Mesothelial cell of epicardium (in vitro differentiated cells): ENCODE measurements around the gene SLC22A23. TPM values are rescaled to one million over a fixed set of nuclear protein-coding genes. Genes with fewer than 3 reads are reported as not detected.

Experiments
- DNase-seq, 2 experiments: peaks; one replicate each; pipeline ENCODE4 v3.0.0; 2021; ENCODE audit warnings: low spot score in 2 of 2; ENCODE audit not compliant: unreplicated experiment in 2 of 2
- H3K27ac Mint-ChIP-seq: 2 replicates; pipeline ENCODE4 v1.8.0; 2021; ENCODE audit warnings: mixed read lengths
- H3K27me3 Mint-ChIP-seq: 2 replicates; pipeline ENCODE4 v1.8.0; 2021; ENCODE audit warnings: low read depth, mixed read lengths
- H3K36me3 Mint-ChIP-seq: 2 replicates; pipeline ENCODE4 v1.8.0; 2021; ENCODE audit warnings: mixed read lengths
- H3K4me1 Mint-ChIP-seq: 2 replicates; pipeline ENCODE4 v1.8.0; 2021; ENCODE audit warnings: mixed read lengths
- H3K4me3 Mint-ChIP-seq: 2 replicates; pipeline ENCODE4 v1.8.0; 2021; ENCODE audit warnings: mild to moderate bottlenecking, moderate library complexity, mixed read lengths
- H3K9me3 Mint-ChIP-seq: 2 replicates; pipeline ENCODE4 v1.8.0; 2021; ENCODE audit warnings: mixed read lengths
- CTCF ChIP-seq: fragments of 200-600 bp; sonication (generic); IDR thresholded peaks from one replicate; pipeline ENCODE4 v1.5.0; 2021; ENCODE audit warnings: antibody characterized with exemption; ENCODE audit not compliant: unreplicated experiment
- total RNA-seq: library from RNA; stranded (reverse); gene quantifications from 3 replicates; pipeline ENCODE4 v1.2.1, GENCODE V29; 2021

Gene SLC22A23
- total RNA-seq, 1 donor from 2014 or later: 25.0 TPM

- no peak for DNase-seq
- H3K9me3 Mint-ChIP-seq: peaks cover 9% of the 10 kb centered on the region
- peak overlapping the region; percentile 35 for H3K4me3 Mint-ChIP-seq
- TF ChIP-seq CTCF: no peak
- H3K36me3 Mint-ChIP-seq: peaks cover 12% of the 10 kb centered on the region
- H3K27ac Mint-ChIP-seq: peak overlapping the region; percentile 83
- peaks cover 37% of the 10 kb centered on the region for H3K4me1 Mint-ChIP-seq
- no peaks in the 10 kb centered on the region for H3K27me3 Mint-ChIP-seq
Measured at GRCh38 chr6:3432416-3432815, 24.4 kb downstream of the SLC22A23 start.

GRCh38 chr6:3431994-3432393 lies 24.9 kb downstream of the SLC22A23 start:
- no peaks in the 10 kb centered on the region for H3K27me3 Mint-ChIP-seq
- H3K4me1 Mint-ChIP-seq: peaks cover 41% of the 10 kb centered on the region
- H3K9me3 Mint-ChIP-seq: peaks cover 9% of the 10 kb centered on the region
- no peak for DNase-seq
- TF ChIP-seq CTCF: no peak
- H3K36me3 Mint-ChIP-seq: peaks cover 11% of the 10 kb centered on the region
- no peak overlapping the region for H3K4me3 Mint-ChIP-seq
- H3K27ac Mint-ChIP-seq: peak overlapping the region; percentile 83

- H3K4me3 Mint-ChIP-seq: no peak overlapping the region
- no peak for TF ChIP-seq CTCF
- no peaks in the 10 kb centered on the region for H3K36me3 Mint-ChIP-seq
- DNase-seq: no peak
- no peaks in the 10 kb centered on the region for H3K27me3 Mint-ChIP-seq
- H3K4me1 Mint-ChIP-seq: peaks cover 52% of the 10 kb centered on the region
- H3K27ac Mint-ChIP-seq: no peak overlapping the region
- H3K9me3 Mint-ChIP-seq: no peaks in the 10 kb centered on the region
Measured at GRCh38 chr6:3429211-3429610, 27.6 kb downstream of the SLC22A23 start.

GRCh38 chr6:3428700-3429099 lies 28.1 kb downstream of the SLC22A23 start:
- no peaks in the 10 kb centered on the region for H3K27me3 Mint-ChIP-seq
- TF ChIP-seq CTCF: no peak
- H3K27ac Mint-ChIP-seq: no peak overlapping the region
- peaks cover 57% of the 10 kb centered on the region for H3K4me1 Mint-ChIP-seq
- no peak for DNase-seq
- H3K9me3 Mint-ChIP-seq: no peaks in the 10 kb centered on the region
- H3K36me3 Mint-ChIP-seq: no peaks in the 10 kb centered on the region
- no peak overlapping the region for H3K4me3 Mint-ChIP-seq

GRCh38 chr6:3428247-3428646 lies 28.6 kb downstream of the SLC22A23 start:
- no peak for TF ChIP-seq CTCF
- H3K9me3 Mint-ChIP-seq: no peaks in the 10 kb centered on the region
- DNase-seq: no peak
- H3K27me3 Mint-ChIP-seq: no peaks in the 10 kb centered on the region
- no peak overlapping the region for H3K27ac Mint-ChIP-seq
- no peak overlapping the region for H3K4me3 Mint-ChIP-seq
- no peaks in the 10 kb centered on the region for H3K36me3 Mint-ChIP-seq
- H3K4me1 Mint-ChIP-seq: peaks cover 59% of the 10 kb centered on the region

- Mint-ChIP-seq H3K4me3 (no peak overlapping the region), H3K9me3 (no peaks in the 10 kb centered on the region), H3K36me3 (no peaks in the 10 kb centered on the region), H3K4me1 (peaks cover 59% of the 10 kb centered on the region), H3K27me3 (no peaks in the 10 kb centered on the region), H3K27ac (peak overlapping the region; percentile 80)
- TF ChIP-seq CTCF: no peak
- DNase-seq: no peak
Measured at GRCh38 chr6:3427687-3428085, 29.2 kb downstream of the SLC22A23 start.
